GM12872 (cell line): ENCODE results near the gene COL19A1.

ENCODE experiments used
- TF ChIP-seq, protein P1 (sequence below): IDR thresholded peaks from 3 replicates; pipeline ENCODE4 v1.5.1; 2011; ENCODE audit warnings: low read depth, mild to moderate bottlenecking, low read length, moderate library complexity; ENCODE audit not compliant: insufficient read depth

COL19A1 gene

DNA sequence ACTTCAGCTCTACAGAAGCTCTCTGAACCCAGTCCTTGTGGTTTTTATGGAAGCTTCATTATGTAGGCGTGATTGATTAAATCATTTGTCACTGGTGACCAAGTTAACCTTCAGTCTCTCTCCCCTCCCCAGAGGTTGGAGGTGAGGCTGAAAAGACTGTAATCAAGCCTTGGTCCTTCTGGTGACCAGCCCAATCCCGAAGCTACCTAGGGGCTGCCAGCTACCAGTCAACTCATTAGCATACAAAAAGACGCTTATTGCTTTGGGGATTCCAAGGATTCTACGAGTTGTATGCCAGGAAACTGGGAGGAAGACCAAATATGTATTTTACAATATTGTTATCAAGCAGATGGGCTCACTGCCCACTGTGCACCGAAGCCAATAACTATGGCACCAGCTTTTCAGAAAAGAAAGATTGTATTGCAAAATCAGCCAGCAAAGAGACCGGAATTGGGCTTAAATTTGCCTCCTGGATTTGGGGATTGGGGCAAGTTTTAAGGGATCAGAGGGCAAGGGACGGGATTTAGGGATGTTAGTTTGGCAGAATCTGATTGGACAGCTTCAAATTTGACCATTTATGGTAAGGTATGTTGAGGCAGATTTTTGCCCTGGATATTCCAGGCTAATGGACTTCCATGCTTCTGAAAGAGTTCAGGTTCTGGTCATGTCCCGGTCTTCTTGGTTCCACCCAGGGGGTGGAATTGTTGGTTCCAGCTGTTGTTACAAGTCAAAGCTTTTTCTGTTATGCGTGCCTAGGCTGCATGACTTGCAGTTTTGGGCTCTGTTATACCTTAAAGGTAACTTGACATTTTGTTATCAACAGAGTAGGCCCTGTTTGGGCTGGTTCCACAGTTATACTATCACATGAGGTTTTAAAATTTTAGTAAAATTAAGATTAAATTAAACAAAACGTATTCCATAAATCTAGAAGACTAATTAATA, 269.1 kb downstream of the COL19A1 start:
- TF ChIP-seq, protein P1, sequence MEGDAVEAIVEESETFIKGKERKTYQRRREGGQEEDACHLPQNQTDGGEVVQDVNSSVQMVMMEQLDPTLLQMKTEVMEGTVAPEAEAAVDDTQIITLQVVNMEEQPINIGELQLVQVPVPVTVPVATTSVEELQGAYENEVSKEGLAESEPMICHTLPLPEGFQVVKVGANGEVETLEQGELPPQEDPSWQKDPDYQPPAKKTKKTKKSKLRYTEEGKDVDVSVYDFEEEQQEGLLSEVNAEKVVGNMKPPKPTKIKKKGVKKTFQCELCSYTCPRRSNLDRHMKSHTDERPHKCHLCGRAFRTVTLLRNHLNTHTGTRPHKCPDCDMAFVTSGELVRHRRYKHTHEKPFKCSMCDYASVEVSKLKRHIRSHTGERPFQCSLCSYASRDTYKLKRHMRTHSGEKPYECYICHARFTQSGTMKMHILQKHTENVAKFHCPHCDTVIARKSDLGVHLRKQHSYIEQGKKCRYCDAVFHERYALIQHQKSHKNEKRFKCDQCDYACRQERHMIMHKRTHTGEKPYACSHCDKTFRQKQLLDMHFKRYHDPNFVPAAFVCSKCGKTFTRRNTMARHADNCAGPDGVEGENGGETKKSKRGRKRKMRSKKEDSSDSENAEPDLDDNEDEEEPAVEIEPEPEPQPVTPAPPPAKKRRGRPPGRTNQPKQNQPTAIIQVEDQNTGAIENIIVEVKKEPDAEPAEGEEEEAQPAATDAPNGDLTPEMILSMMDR, result no peak

DNA sequence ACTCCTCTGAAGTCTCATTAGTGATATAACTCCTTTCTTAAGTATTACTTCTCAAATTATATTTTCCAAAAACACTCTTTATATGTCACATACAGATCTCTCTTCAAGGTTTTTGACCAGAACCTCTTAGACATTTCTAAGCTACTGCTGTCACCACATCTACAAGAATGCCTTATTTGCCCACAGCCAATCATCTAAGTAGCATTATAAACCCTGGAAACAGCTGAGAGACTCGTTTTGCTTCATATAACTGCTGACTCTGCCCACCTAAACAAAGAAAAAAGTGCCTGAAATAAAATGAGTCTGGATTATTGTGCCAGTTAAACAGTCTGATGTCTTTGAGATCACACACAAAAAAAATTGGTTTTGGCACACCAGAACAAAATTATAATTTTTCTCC, 270.6 kb downstream of the COL19A1 start:
- TF ChIP-seq, protein P1, result no peak

DNA sequence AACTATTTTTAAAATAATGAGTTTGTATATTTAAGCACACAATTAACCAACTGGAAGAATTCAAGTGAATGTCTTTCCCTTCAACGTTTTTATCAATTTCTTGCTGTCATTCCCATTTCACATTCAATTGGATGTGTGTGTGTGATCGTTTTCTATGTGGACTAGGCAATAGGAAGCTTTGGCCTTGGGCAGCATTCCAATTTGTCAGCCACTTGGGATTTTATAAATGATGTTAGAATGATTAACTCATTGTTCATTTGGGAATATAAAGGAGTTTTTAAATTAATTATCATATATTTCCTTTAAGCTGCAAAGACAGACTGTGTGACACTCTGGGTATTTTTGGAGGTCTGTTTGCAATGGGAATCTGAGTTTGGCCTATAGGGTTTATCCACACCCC, 274.1 kb downstream of the COL19A1 start:
- TF ChIP-seq, protein P1, result no peak

DNA sequence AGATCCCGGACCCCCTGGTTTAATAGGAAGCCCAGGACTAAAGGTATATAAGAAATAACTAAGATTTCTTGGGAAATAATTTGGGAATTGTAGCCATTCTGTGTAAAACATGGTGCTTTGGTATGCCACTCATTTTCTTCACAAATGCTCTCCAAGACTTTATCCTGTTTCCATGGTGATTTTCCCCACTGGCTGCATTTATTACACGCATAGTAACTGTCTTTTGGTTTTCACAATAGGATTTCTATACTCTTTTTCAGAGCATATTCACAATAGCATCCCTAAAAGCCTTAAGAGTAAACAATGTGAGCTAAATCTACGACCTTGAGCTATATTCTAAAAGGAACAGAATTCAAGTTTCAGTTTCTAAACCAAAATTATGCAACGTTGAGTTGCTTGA, 275.7 kb downstream of the COL19A1 start:
- TF ChIP-seq, protein P1, result no peak

DNA sequence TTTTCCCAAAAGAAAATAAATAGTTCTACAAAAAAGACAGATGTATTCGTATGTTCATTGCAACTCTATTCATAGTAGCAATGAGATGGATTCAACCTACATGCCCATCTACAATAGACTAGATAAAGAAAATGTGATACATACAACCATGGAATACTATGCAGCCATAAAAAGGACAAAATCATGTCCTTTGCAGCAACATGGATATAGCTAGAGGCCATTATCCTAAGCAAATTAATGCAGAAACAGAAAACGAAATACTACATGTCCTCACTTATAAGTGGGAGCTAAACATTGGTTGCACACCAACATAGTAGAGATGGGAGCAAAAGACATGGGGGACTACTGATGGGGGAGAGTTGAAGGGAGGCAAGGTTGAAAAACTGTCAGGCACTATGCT, 278.8 kb downstream of the COL19A1 start:
- TF ChIP-seq, protein P1, result no peak

DNA sequence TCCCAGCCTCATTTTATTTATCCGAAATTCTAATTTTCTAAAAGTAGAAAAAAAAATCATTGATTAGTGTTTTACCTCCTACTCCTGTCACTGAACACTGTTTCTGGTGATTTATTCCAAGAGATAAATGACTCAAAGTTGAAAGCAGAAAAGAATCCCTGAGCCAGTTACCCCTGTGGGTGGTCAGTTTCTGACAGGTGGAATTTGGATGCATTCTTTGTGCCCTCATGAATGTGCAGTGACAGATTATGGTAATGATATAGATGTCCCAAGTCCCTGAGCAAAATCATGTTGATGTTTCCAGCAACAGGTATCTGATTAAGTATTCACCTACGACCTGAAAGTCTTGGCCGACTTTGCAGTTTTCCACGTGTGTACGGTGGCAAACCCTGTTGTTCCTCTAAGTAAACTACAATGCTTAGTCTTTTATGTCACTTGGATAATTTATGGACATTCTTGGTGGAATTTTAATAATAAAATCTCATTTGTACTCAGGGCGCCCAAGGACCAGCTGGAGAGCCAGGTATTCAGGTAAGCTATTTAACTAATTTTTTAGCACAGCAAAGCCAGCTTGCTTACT, 282.9 kb downstream of the COL19A1 start:
- TF ChIP-seq, protein P1, result no peak

DNA sequence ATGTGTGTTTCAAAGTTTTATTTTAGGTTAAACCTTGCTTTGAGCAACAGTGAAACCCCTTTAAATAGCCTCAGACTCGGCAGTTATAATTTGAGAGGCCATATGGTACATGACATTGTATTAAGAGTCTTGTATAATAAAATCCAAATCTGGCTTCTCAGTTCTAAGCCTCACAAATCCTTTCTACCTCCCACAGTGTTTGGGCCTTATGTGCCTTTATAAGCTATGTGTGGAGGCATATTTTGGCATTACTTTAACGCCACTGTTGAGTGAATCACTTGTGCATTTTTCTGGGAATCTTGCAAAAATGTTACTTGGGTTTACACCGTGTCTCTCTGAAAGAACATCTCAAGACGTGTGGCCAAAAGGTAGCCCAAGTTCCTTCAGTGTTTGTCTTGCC, 284.2 kb downstream of the COL19A1 start:
- TF ChIP-seq, protein P1, result no peak
